HG02571 (cell line): Measurements from ENCODE around the gene GLCCI1.

ENCODE experiments used
- ATAC-seq: cut with Tn5 transposase; IDR thresholded peaks from one replicate; pipeline ENCODE4 v1.9.1; 2021; ENCODE audit warnings: mild to moderate bottlenecking, moderate library complexity; ENCODE audit not compliant: unreplicated experiment

Gene GLCCI1

DNA sequence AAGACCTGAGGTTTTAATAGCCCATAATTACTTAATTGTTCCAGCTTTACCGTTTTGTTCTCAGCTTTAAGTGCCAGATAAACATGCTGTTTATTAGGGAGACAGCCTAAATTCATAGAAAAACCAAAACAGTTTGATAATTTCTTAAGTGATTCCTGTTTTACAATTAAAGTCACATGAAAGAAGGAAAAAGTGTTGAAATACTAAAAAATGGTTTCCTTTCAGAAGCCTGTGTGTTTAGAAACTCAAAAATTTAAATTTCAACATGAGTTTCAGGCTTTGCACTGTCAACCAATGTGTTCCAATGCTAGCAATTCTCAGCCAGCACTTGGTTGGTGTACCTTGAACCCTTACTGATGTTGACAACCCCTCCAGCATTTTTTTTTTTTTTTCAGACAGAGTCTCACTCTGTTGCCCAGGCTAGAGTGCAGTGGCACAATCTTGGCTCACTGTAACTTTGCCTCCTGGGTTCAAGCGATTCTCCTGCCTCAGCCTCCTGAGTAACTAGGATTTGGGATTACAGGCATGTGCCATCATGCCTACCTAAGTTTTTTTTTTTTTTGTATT, 158.1 kb downstream of the GLCCI1 start:
- no peak for ATAC-seq

DNA sequence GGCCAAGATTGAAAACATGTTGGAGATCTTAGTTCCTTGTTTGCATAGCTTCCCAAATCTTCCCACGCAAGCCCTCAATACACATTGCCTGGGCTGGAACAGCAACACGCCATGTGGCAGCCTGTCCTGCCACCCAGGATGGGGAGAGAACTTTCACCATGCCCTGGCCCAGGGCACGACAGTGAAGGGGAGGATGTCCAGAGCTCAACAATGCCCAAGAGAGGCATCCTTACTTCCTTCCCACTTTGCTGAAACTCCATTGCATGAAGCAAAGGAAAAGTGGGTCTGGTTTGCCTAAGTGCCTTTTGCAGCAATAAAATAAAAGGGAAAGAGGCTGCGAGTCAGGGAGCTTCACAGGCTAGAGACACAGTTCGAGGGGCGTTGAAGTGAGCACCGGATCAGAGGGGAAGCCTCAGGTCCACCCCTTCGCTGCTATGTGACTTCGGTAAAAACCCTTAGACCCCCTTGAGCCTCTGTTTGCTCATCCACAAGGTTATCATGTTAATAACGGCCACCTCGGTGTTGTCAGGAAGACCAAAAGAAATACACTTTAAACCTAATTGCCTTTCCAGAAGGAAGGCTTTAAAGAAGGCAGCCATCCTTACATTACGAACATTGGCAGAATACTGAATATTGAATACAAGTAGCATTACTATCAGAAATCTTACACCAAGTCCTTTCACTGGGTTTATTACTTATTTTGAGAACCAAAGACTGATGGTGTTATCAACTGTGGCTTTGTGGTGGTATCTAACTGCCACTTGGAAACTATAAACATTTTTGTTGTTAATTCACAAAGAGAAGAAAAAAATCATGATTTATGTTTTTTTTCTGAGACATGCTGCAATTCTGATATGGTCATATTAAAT, 160.1 kb downstream of the GLCCI1 start:
- no peak for ATAC-seq

DNA sequence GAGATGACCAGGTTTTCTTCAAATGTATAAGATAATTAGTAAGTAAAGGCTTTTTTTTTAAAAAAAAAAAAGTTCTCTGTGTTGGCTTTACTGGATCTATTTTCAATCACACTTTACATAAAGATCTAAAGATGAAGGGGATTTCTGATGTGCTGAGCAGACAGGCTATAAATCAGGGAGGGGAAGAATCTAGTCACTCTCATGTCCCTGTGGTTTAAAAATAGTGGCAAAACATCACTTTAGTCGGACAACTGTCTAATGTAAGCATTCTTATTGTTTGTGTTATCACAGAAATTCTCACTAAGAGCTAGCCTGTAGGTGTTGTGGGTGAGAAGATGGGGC, 160.7 kb downstream of the GLCCI1 start:
- no peak for ATAC-seq

DNA sequence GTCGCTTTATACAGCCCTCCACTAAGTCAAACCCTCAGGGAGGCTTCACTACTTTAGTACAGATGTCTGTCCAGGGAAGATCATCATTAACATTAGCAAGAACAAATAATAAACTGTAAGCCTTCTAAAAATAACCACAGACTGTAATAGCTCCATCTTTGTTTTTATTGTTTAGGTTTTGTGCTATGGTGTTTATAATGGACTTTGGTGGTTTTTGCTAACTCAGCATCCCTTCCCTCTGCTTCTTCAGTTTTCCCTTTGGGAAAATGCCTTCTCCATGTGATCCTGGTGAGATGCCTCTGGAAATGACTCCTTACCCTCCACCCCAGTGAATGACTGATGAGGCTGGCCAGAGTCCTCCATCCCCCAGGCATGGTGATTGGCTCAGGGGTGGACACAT, 162.1 kb downstream of the GLCCI1 start:
- no peak for ATAC-seq

DNA sequence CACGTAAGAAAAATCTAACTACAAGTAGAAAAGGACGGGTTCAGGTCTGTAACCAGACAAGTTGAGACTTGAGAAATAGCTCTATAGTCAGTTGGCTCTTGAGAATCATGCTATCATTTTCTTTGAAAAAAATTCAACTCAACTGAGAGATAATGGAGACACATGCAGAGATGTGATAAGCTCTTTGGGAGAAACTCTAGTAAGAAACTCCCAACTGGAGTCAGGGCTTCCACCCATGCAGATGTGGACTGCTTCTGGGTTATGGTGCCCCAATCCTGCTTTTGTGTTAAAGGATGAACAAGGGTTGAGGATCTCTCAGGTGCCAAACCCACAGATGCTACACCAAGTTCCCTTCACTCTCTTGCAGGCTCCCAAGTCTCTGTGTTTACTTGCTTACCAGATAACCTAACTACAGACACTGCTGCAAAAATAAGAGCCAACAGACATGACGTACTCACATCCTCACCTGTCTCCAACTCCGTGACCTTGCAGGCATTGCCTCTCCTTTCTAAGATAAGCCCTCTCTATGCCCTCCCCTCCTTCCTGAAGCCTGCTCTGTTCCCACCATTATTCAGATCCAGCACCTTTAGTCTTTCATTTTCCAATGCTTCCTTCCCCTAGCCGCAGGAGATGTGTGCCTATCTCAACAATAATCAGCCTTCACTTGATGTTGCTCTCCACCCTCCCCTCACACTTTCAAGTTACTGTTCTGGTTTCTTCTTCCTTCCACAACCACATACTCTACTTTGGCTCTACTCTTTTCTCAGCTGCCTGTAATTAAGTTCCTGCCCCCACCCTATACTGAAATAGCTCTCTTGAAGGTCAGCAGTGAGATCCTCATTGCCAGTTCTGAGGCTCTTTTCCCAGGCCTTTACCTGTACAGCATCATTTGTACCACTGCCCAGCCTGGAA, 163.4 kb downstream of the GLCCI1 start:
- ATAC-seq: peak; percentile 45

DNA sequence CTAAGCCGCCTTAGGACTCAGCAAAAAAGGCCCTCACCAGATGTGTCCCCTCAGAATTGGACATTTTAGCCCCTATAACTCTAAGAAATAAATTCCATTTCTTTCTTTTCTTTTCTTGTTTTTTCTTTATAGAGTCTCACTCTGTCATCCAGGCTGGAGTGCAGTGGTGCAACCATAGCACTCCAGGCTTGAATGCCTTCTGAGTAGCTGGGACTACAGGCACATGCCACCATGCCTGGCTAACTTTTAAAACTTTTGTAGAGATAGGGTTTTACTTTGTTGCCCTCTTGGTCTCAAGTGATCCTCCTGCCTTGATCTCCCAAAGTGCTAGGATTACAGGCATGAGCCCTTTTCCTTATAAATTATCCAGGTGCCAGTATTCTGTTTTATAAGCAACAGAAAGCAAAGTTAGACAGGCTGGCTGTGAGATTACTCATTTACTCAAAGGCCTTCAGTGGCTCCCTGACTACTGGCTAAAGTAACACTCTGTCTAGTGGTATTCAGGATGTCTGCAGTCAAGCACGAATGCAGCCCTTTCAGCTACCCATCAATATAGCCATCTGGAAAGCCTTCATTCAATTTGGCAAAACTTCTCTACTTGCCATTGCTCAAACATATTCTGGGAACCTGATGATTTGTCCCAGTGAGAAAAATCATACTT, 164.7 kb downstream of the GLCCI1 start:
- ATAC-seq: no peak

DNA sequence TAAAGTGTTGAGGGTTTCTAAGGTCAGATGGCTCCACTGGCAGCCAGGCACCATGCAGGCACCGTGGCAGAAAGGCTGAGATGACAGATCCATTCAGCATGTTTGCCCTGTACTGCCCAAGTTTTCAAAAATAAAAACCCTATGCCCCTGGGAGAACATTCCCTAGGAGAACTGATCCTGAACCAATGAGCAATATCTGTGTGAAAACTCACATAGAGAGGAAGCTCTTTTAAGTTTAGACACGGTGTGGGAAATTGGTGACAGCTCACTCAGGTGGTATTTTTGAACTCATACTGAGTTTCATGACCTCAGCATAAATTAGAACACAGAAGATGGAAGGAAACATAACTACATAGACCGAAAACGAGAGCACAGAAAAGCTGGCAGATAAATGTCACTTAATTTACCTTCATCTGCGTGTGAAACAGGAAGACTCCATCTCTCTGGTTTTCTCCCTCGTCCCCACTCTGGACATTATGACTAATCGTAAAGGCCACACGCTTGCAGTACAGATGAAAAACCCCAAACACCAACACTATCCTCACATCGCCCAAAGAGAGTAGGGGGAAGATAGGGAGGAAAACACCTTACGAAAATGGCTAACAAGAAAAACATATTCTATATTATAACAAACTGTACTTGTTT, 165.6 kb downstream of the GLCCI1 start:
- ATAC-seq: peak; percentile 73

DNA sequence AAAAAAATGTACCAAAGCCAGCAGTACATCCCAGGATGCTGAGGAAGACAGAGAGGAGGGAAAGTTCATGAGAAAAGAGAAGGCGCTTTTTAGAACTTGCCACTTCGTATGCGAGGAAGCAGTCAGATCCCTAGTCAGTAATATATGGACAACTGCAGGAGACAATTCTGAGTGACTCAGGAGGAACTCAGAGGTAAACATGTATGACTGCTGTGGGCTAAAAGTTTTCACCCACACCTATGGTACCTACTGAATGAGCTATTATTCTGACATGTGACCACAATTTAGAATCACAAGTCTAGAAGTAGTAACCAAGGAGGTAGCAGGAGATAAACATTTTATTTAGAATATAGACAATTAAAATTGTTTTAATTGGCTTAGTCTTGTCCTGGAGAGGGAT, 166.8 kb downstream of the GLCCI1 start:
- no peak for ATAC-seq

DNA sequence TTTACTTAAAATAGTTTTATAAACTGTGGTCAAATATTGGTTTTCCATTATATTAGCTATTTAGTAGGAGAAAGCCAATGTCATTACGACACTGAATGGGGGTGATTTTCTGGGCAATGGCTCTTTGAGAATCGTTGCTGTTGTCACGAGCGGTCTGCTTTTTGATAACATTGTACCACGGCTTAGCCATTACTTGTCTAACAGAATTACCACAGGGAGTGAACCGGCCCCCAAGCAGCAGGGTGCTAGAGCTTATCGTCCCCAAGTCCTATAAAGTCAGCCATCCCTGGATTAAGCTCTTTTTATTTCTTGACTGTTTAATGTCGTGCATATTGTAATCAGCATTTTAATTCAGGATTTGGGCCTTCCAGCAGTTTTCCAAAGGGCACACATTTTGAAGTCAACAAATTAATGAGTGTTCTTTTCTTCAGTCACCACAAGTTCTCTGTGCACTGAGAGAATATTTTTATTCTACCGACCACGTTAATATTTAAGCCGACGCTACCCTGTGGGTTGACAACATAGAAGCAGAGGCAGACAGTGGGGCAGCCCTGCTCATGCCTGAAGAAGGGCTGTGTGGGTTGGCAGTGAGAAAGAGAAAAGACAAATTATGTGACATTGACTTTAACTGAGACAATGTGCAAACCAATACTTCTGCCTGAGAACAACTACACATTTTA, 167.6 kb downstream of the GLCCI1 start:
- no peak for ATAC-seq
